Osteocyte (in vitro differentiated cells): ENCODE data around the gene PTPRN. TPM values are rescaled to one million over a fixed set of nuclear protein-coding genes. Genes with fewer than 3 reads are reported as not detected.
"Not testable (repeated sequence)": the region's sequence is repeated elsewhere in the genome, so short reads cannot be mapped to it uniquely, and the experiment has no call there.

ENCODE experiments used
- DNase-seq: peaks from one replicate; pipeline ENCODE4 v3.0.0; 2021; ENCODE audit warnings: mixed read lengths; ENCODE audit not compliant: unreplicated experiment; ENCODE audit errors: extremely low spot score
- H3K27ac Mint-ChIP-seq: one replicate; pipeline ENCODE4 v1.8.0; 2021; ENCODE audit warnings: mild to moderate bottlenecking, mixed read lengths; ENCODE audit not compliant: unreplicated experiment
- H3K27me3 Mint-ChIP-seq: one replicate; pipeline ENCODE4 v1.8.0; 2021; ENCODE audit warnings: mixed read lengths; ENCODE audit not compliant: unreplicated experiment
- H3K36me3 Mint-ChIP-seq: one replicate; pipeline ENCODE4 v1.8.0; 2021; ENCODE audit warnings: mixed read lengths; ENCODE audit not compliant: unreplicated experiment
- H3K4me1 Mint-ChIP-seq: one replicate; pipeline ENCODE4 v1.8.0; 2021; ENCODE audit warnings: mixed read lengths; ENCODE audit not compliant: unreplicated experiment
- H3K4me3 Mint-ChIP-seq: one replicate; pipeline ENCODE4 v1.8.0; 2021; ENCODE audit warnings: mild to moderate bottlenecking, moderate library complexity, mixed read lengths; ENCODE audit not compliant: unreplicated experiment
- H3K9me3 Mint-ChIP-seq: one replicate; pipeline ENCODE4 v1.8.0; 2021; ENCODE audit warnings: mixed read lengths; ENCODE audit not compliant: unreplicated experiment
- CTCF ChIP-seq: fragments of 200-600 bp; sonication (generic); IDR thresholded peaks from 2 replicates; pipeline ENCODE4 v1.5.0; 2021; ENCODE audit warnings: antibody characterized with exemption, mild to moderate bottlenecking, moderate library complexity
- total RNA-seq: library from RNA; stranded (reverse); gene quantifications from 2 replicates; pipeline ENCODE4 v1.2.1, GENCODE V29; 2021

PTPRN gene
- total RNA-seq, 1 donor from 2014 or later: 0.24 TPM

- Mint-ChIP-seq H3K4me3 (no peak overlapping the region), H3K4me1 (peaks cover 10% of the 10 kb centered on the region), H3K27me3 (peaks cover 4% of the 10 kb centered on the region), H3K9me3 (no peaks in the 10 kb centered on the region), H3K36me3 (no peaks in the 10 kb centered on the region), H3K27ac (no peak overlapping the region)
- no peak for DNase-seq
- no peak for TF ChIP-seq CTCF
Measured at GRCh38 chr2:219269362-219270054, 39.7 kb downstream of the PTPRN start.

GRCh38 chr2:219268294-219268693, 40.9 kb downstream of the PTPRN start:
- Mint-ChIP-seq H3K36me3 (no peaks in the 10 kb centered on the region), H3K4me3 (no peak overlapping the region), H3K9me3 (no peaks in the 10 kb centered on the region), H3K27ac (no peak overlapping the region), H3K4me1 (no peaks in the 10 kb centered on the region), H3K27me3 (peaks cover 4% of the 10 kb centered on the region)
- TF ChIP-seq CTCF: no peak
- no peak for DNase-seq

GRCh38 chr2:219266886-219267285, 42.3 kb downstream of the PTPRN start:
- H3K9me3 Mint-ChIP-seq: no peaks in the 10 kb centered on the region
- no peaks in the 10 kb centered on the region for H3K36me3 Mint-ChIP-seq

GRCh38 chr2:219266232-219266631, 43.0 kb downstream of the PTPRN start:
- no peak for TF ChIP-seq CTCF
- Mint-ChIP-seq H3K9me3 (no peaks in the 10 kb centered on the region), H3K4me3 (no peak overlapping the region), H3K4me1 (no peaks in the 10 kb centered on the region), H3K27ac (no peak overlapping the region), H3K36me3 (no peaks in the 10 kb centered on the region), H3K27me3 (peaks cover 15% of the 10 kb centered on the region)
- no peak for DNase-seq

More at GRCh38 chr2:219266886-219267285, 42.3 kb downstream of the PTPRN start:
- H3K27ac Mint-ChIP-seq: no peak overlapping the region
- peaks cover 8% of the 10 kb centered on the region for H3K27me3 Mint-ChIP-seq
- no peak for TF ChIP-seq CTCF
- DNase-seq: no peak
- H3K4me1 Mint-ChIP-seq: no peaks in the 10 kb centered on the region
- no peak overlapping the region for H3K4me3 Mint-ChIP-seq

GRCh38 chr2:219261024-219261855, 48.0 kb downstream of the PTPRN start:
- no peak for TF ChIP-seq CTCF
- Mint-ChIP-seq H3K4me1 (no peaks in the 10 kb centered on the region), H3K36me3 (no peaks in the 10 kb centered on the region), H3K4me3 (no peak overlapping the region), H3K9me3 (no peaks in the 10 kb centered on the region), H3K27ac (no peak overlapping the region), H3K27me3 (peaks cover 37% of the 10 kb centered on the region)
- no peak for DNase-seq

- H3K36me3 Mint-ChIP-seq, H3K4me1 Mint-ChIP-seq, DNase-seq, H3K4me3 Mint-ChIP-seq, H3K27ac Mint-ChIP-seq, H3K9me3 Mint-ChIP-seq: not testable (repeated sequence)
- H3K27me3 Mint-ChIP-seq: peaks cover 47% of the 10 kb centered on the region
Measured at GRCh38 chr2:219258942-219259341, 50.3 kb downstream of the PTPRN start.
